SK-N-SH (cell line): ENCODE measurements around the gene SLC26A8. TPM values are rescaled to one million over a fixed set of nuclear protein-coding genes. Genes with fewer than 3 reads are reported as not detected.

Source experiments
- CTCF ChIA-PET: fragments of 300-600, 350-600 bp; formaldehyde crosslinking; extraction: SDS; loops from one replicate; lab custom pipeline; 2021; lab: Yijun Ruan, JAX
- POLR2A ChIA-PET: fragments of 350-600 bp; sonication (Branson Sonifier 250); formaldehyde crosslinking; extraction: SDS; loops from one replicate; lab custom pipeline; 2020; ENCODE audit warnings: antibody characterized with exemption, inconsistent platforms; lab: Yijun Ruan, JAX
- DNase-seq: peaks from one replicate; pipeline ENCODE4 v3.0.0; 2012
- H2AFZ ChIP-seq: fragments of 200-600 bp; sonication (generic); 2 replicates; pipeline ENCODE4 v1.8.1; 2016; ENCODE audit warnings: antibody characterized with exemption, mild to moderate bottlenecking, low read depth
- H3F3A ChIP-seq: fragments of 200-600 bp; sonication (generic); replicated peaks from 2 replicates; pipeline ENCODE3; 2016; ENCODE audit warnings: antibody characterized with exemption, mild to moderate bottlenecking; ENCODE audit not compliant: insufficient read depth
- H3K27ac ChIP-seq, 2 experiments: fragments of 200-500 bp in 1 of 2; fragments of 200-600 bp in 1 of 2; sonication (Bioruptor generic) in 1 of 2; sonication (generic), shearing (Covaris generic) in 1 of 2; 2 replicates each; pipeline versions ENCODE4 v1.5.1 to v1.6.1; 2014 to 2016; ENCODE audit warnings: low read depth in 2 of 2, inconsistent platforms in 1 of 2, low read length in 1 of 2, mild to moderate bottlenecking in 1 of 2, mixed read lengths in 1 of 2
- H3K27me3 ChIP-seq: fragments of 200-600 bp; sonication (generic), shearing (Covaris generic); 2 replicates; pipeline ENCODE4 v1.6.1; 2016; ENCODE audit warnings: mixed run types; ENCODE audit not compliant: insufficient read depth
- H3K36me3 ChIP-seq, 2 experiments: fragments of 200-500 bp in 1 of 2; fragments of 200-600 bp in 1 of 2; sonication (Bioruptor generic) in 1 of 2; sonication (generic) in 1 of 2; replicated peaks in 1 of 2; 2 replicates each; pipeline versions ENCODE3 to v1.5.1; 2014 to 2016; ENCODE audit warnings: low read length in 1 of 2, mild to moderate bottlenecking in 1 of 2; ENCODE audit not compliant: insufficient read depth in 2 of 2, control insufficient read depth in 1 of 2
- H3K4me1 ChIP-seq, 2 experiments: fragments of 200-500 bp in 1 of 2; fragments of 200-600 bp in 1 of 2; sonication (Bioruptor generic) in 1 of 2; sonication (generic), shearing (Covaris generic) in 1 of 2; 2 replicates each; pipeline versions ENCODE4 v1.5.1 to v1.6.1; 2014 to 2016; ENCODE audit warnings: low read depth in 1 of 2, low read length in 1 of 2, mixed run types in 1 of 2; ENCODE audit not compliant: insufficient read depth in 2 of 2, control insufficient read depth in 1 of 2
- H3K4me2 ChIP-seq: fragments of 200-600 bp; sonication (generic), shearing (Covaris generic); 2 replicates; pipeline ENCODE4 v1.6.1; 2017; ENCODE audit warnings: mixed run types
- H3K4me3 ChIP-seq, 2 experiments: fragments of 200-500 bp in 1 of 2; fragments of 200-600 bp in 1 of 2; sonication (Bioruptor generic) in 1 of 2; sonication (generic), shearing (Covaris generic) in 1 of 2; 2 replicates each; pipeline versions ENCODE4 v1.5.1 to v1.8.1; 2014 to 2016; ENCODE audit warnings: low read depth in 2 of 2, inconsistent platforms in 1 of 2, low read length in 1 of 2, mild to moderate bottlenecking in 1 of 2, mixed read lengths in 1 of 2, moderate library complexity in 1 of 2
- H3K79me2 ChIP-seq: fragments of 200-600 bp; sonication (generic); 2 replicates; pipeline ENCODE4 v1.8.1; 2017; ENCODE audit warnings: mild to moderate bottlenecking; ENCODE audit not compliant: insufficient read depth
- H3K9ac ChIP-seq: fragments of 200-600 bp; sonication (generic); 2 replicates; pipeline ENCODE4 v1.6.1; 2017; ENCODE audit warnings: mixed run types
- H3K9me2 ChIP-seq: fragments of 200-600 bp; sonication (generic); 2 replicates; pipeline ENCODE4 v1.6.1; 2017; ENCODE audit warnings: mixed run types
- H3K9me3 ChIP-seq: fragments of 200-600 bp; sonication (generic); 2 replicates; pipeline ENCODE4 v1.6.1; 2017; ENCODE audit warnings: mixed run types, mild to moderate bottlenecking, moderate library complexity
- H4K20me1 ChIP-seq: fragments of 200-600 bp; sonication (generic); 2 replicates; pipeline ENCODE4 v1.6.1; 2017; ENCODE audit warnings: mild to moderate bottlenecking, mixed run types; ENCODE audit not compliant: insufficient read depth
- CTCF ChIP-seq: fragments of 200-600 bp; sonication (generic); IDR thresholded peaks from 2 replicates; pipeline ENCODE4 v1.6.1; 2017; ENCODE audit warnings: antibody characterized with exemption, mild to moderate bottlenecking, moderate library complexity
- FOXM1 ChIP-seq: IDR thresholded peaks from 2 replicates; pipeline ENCODE4 v1.4.0; 2012; ENCODE audit warnings: low read depth, mild to moderate bottlenecking
- IRF3 ChIP-seq: fragments of 150-350 bp; IDR thresholded peaks from 2 replicates; pipeline ENCODE4 v1.6.1; 2016; ENCODE audit warnings: mild to moderate bottlenecking, low read depth, low read length
- MAX ChIP-seq: IDR thresholded peaks from 2 replicates; pipeline ENCODE4 v1.4.0; 2012; ENCODE audit warnings: low read depth
- MXI1 ChIP-seq: IDR thresholded peaks from 2 replicates; pipeline ENCODE4 v1.6.1; 2012; ENCODE audit warnings: mild to moderate bottlenecking, low read depth, low read length, improper control_type of control experiment
- NRF1 ChIP-seq: IDR thresholded peaks from 2 replicates; pipeline ENCODE4 v1.6.1; 2012; ENCODE audit warnings: low read depth, mild to moderate bottlenecking, low read length
- REST ChIP-seq: IDR thresholded peaks from 2 replicates; pipeline ENCODE4 v1.6.1; 2012; ENCODE audit warnings: mild to moderate bottlenecking, low read depth, low read length, moderate library complexity
- RXRA ChIP-seq: IDR thresholded peaks from 2 replicates; pipeline ENCODE4 v1.4.0; 2012; ENCODE audit warnings: low read depth, mild to moderate bottlenecking, borderline replicate concordance
- TAF1 ChIP-seq: IDR thresholded peaks from 2 replicates; pipeline ENCODE4 v1.6.1; 2012; ENCODE audit warnings: low read depth, mild to moderate bottlenecking, low read length, moderate library complexity, borderline replicate concordance
- USF2 ChIP-seq: fragments of 150-350 bp; IDR thresholded peaks from 2 replicates; pipeline ENCODE4 v1.6.1; 2017; ENCODE audit warnings: antibody characterized with exemption, low read length, low read depth, borderline replicate concordance
- YY1 ChIP-seq: IDR thresholded peaks from 2 replicates; pipeline ENCODE4 v1.4.0; 2012; ENCODE audit warnings: low read depth, mild to moderate bottlenecking
- WGBS: methylation state at CpG from one replicate; pipeline ENCODE4 v1.1.6; 2017; ENCODE audit warnings: low lambda C conversion rate; 5-methylcytosine and 5-hydroxymethylcytosine counted together
- polyA plus RNA-seq, 3 experiments: library from polyadenylated mRNA; depleted of rRNA; stranded (reverse); fragments of >200 nt; gene quantifications; 2 replicates each; pipeline ENCODE4 v1.2.3, GENCODE V29; 2012

The SLC26A8 gene
- polyA plus RNA-seq, 1 of the 3 experiments (the other 2 are of a cell fraction), result not detected

- Histone ChIP-seq H3K9ac (no peak overlapping the region), H3K79me2 (peaks cover 99% of the 10 kb centered on the region), H3K27me3 (no peaks in the 10 kb centered on the region), H2AFZ (no peak overlapping the region), H3K9me3 (peaks cover 5% of the 10 kb centered on the region; the same call in 1 of the 2 replicates), H3F3A (peaks cover 5% of the 10 kb centered on the region), H3K4me2 (no peak overlapping the region), H3K27ac (no peak overlapping the region), H3K9me2 (no peaks in the 10 kb centered on the region), H3K36me3 (peaks cover 2 to 41% of the 10 kb centered on the region in 2 experiments), H4K20me1 (peaks cover 3% of the 10 kb centered on the region; the same call in 1 of the 2 replicates), H3K4me1 (no peaks in the 10 kb centered on the region), H3K4me3 (no peak overlapping the region)
- POLR2A ChIA-PET, result no interaction called here
- 90% methylated on average over 2 of the region's 2 CpGs for WGBS
- CTCF ChIA-PET, result no interaction called here
- no peak for TF ChIP-seq MAX
- no peak for TF ChIP-seq FOXM1
- no peak for TF ChIP-seq USF2
- DNase-seq, result no peak
Observed at GRCh38 chr6:35906499-35906846, 118.0 kb downstream of the SLC26A8 start.

GRCh38 chr6:35905841-35906498 is 118.5 kb downstream of the SLC26A8 start:
- H3K9ac ChIP-seq, result no peak overlapping the region
- 82% methylated on average over 8 of the region's 8 CpGs for WGBS
- H3K27ac ChIP-seq, result no peak overlapping the region
- TF ChIP-seq TAF1 (no peak), NRF1 (no peak), RXRA (no peak)
- TF ChIP-seq, all 33 proteins: peak for 0
- Histone ChIP-seq H3K9me3 (peaks cover 5% of the 10 kb centered on the region; the same call in 1 of the 2 replicates), H3F3A (peaks cover 5% of the 10 kb centered on the region), H4K20me1 (peaks cover 3% of the 10 kb centered on the region; the same call in 1 of the 2 replicates), H3K79me2 (peaks cover 100% of the 10 kb centered on the region), H3K4me1 (no peaks in the 10 kb centered on the region), H3K9me2 (no peaks in the 10 kb centered on the region), H3K27me3 (no peaks in the 10 kb centered on the region), H3K36me3 (peaks cover 2 to 37% of the 10 kb centered on the region in 2 experiments), H2AFZ (no peak overlapping the region), H3K4me2 (no peak overlapping the region), H3K4me3 (no peak overlapping the region)
- ChIA-PET POLR2A (no interaction called here), CTCF (no interaction called here)
- no peak for DNase-seq

- H3K9ac ChIP-seq, result no peak overlapping the region
- no peak overlapping the region for H3K27ac ChIP-seq
- CTCF ChIA-PET, result no interaction called here
- POLR2A ChIA-PET, result no interaction called here
- no peak overlapping the region for H3K4me2 ChIP-seq
- H3K4me1 ChIP-seq, result no peaks in the 10 kb centered on the region
- peaks cover 3% of the 10 kb centered on the region; the same call in 1 of the 2 replicates for H4K20me1 ChIP-seq
- H3K27me3 ChIP-seq, result no peaks in the 10 kb centered on the region
- peaks cover 100% of the 10 kb centered on the region for H3K79me2 ChIP-seq
- H3F3A ChIP-seq, result peaks cover 5% of the 10 kb centered on the region
- no peak for DNase-seq
- no peak overlapping the region for H2AFZ ChIP-seq
- WGBS, result 92% methylated on average over 2 of the region's 2 CpGs
- H3K9me2 ChIP-seq, result no peaks in the 10 kb centered on the region
- peaks cover 0 to 30% of the 10 kb centered on the region in 2 experiments for H3K36me3 ChIP-seq
- H3K9me3 ChIP-seq, result peaks cover 5% of the 10 kb centered on the region; the same call in 1 of the 2 replicates
- no peak overlapping the region for H3K4me3 ChIP-seq
- TF ChIP-seq IRF3 (no peak), RXRA (no peak), YY1 (no peak), CTCF (no peak), MXI1 (no peak), REST (no peak)
Observed at GRCh38 chr6:35905141-35905785, 119.2 kb downstream of the SLC26A8 start.
